ENCODE measurements around the gene TM7SF2. TPM values are rescaled to one million over a fixed set of nuclear protein-coding genes. Genes with fewer than 3 reads are reported as not detected.
"Not testable (repeated sequence)": the region's sequence is repeated elsewhere in the genome, so short reads cannot be mapped to it uniquely, and the experiment has no call there.

TM7SF2 gene
- total RNA-seq, 6 donors from 2014 or later = 36.8 to 82.7 (median 45.5) TPM

GRCh38 chr11:65141896-65142494 lies 30.3 kb downstream of the TM7SF2 start:
- 61 to 80% methylated on average over 7 of the region's 7 CpGs for WGBS, 2 donors
- Histone ChIP-seq H3K9me3 (no peaks in the 10 kb centered on the region), H3K27ac (no peak overlapping the region), H3K36me3 (no peaks in the 10 kb centered on the region), H3K27me3 (no peaks in the 10 kb centered on the region), H3K4me3 (no peak overlapping the region), H3K4me1 (no peaks in the 10 kb centered on the region)
- no peak for DNase-seq
- no peak for ATAC-seq (ENCODE audit: low FRiP score in 2 of 2)
- TF ChIP-seq EP300 (IDR thresholded peaks at IDR 0.05) (no peak), POLR2AphosphoS5 (IDR thresholded peaks at IDR 0.05) (no peak), POLR2A (IDR thresholded peaks at IDR 0.05) (no peak), CTCF (IDR thresholded peaks at IDR 0.05) (no peak)

- TF ChIP-seq EP300 (IDR thresholded peaks at IDR 0.05) (no peak), POLR2A (IDR thresholded peaks at IDR 0.05) (no peak), POLR2AphosphoS5 (IDR thresholded peaks at IDR 0.05) (no peak), CTCF (IDR thresholded peaks at IDR 0.05) (no peak)
- DNase-seq = no peak
- Histone ChIP-seq H3K4me3 (no peak overlapping the region), H3K27me3 (no peaks in the 10 kb centered on the region), H3K27ac (no peak overlapping the region), H3K4me1 (peaks cover 0 to 18% (median 14%) of the 10 kb centered on the region in 4 donors), H3K9me3 (no peaks in the 10 kb centered on the region), H3K36me3 (no peaks in the 10 kb centered on the region)
- 77 to 81% methylated on average over 2 of the region's 2 CpGs for WGBS, 2 donors
- ATAC-seq (ENCODE audit: low FRiP score in 2 of 2) = no peak
These were observed 35.8 kb downstream of the TM7SF2 start for GRCh38 chr11:65147352-65148075.

GRCh38 chr11:65148657-65149056 lies 37.0 kb downstream of the TM7SF2 start:
- H3K4me1 ChIP-seq = peaks cover 0 to 18% (median 14%) of the 10 kb centered on the region in 4 donors
- ATAC-seq (ENCODE audit: low FRiP score in 2 of 2) (no peak), DNase-seq (no peak)
- H3K27me3 ChIP-seq = no peaks in the 10 kb centered on the region
- 74 to 87% methylated on average over 5 of the region's 5 CpGs for WGBS, 2 donors
- H3K4me3 ChIP-seq = no peak overlapping the region
- no peak overlapping the region for H3K27ac ChIP-seq
- H3K9me3 ChIP-seq = no peaks in the 10 kb centered on the region
- no peaks in the 10 kb centered on the region for H3K36me3 ChIP-seq
- no peak for TF ChIP-seq POLR2A (IDR thresholded peaks at IDR 0.05)
- TF ChIP-seq CTCF (IDR thresholded peaks at IDR 0.05) = no peak

- DNase-seq; H3K27me3 ChIP-seq; H3K36me3 ChIP-seq; H3K4me3 ChIP-seq; ATAC-seq (ENCODE audit: low FRiP score in 2 of 2); H3K9me3 ChIP-seq: not testable (repeated sequence)
- Histone ChIP-seq H3K4me1 (peaks cover 0 to 18% (median 14%) of the 10 kb centered on the region in 4 donors), H3K27ac (peak overlapping the region; percentile 61 to 75 (median 68))
- 66 to 73% methylated on average over 10 of the region's 10 CpGs for WGBS, 2 donors
These were observed 38.4 kb downstream of the TM7SF2 start for GRCh38 chr11:65150131-65150508.

GRCh38 chr11:65150509-65151299 lies 39.0 kb downstream of the TM7SF2 start:
- H3K4me3 ChIP-seq = no peak overlapping the region
- no peaks in the 10 kb centered on the region for H3K36me3 ChIP-seq
- peak; percentile 65 to 98 for DNase-seq
- peak overlapping the region; percentile 61 to 75 (median 68) for H3K27ac ChIP-seq
- TF ChIP-seq POLR2AphosphoS5 (IDR thresholded peaks at IDR 0.05) (peak; percentile 44 to 58), CTCF (IDR thresholded peaks at IDR 0.05) (peak in 1 of 6 experiments; percentile 17), EP300 (IDR thresholded peaks at IDR 0.05) (no peak), POLR2A (IDR thresholded peaks at IDR 0.05) (peak in 1 of 4 donors; percentile 54)
- no peaks in the 10 kb centered on the region for H3K27me3 ChIP-seq
- 29 to 36% methylated on average over 8 to 12 of the region's 12 CpGs for WGBS, 2 donors
- no peaks in the 10 kb centered on the region for H3K9me3 ChIP-seq
- peaks cover 0 to 18% (median 14%) of the 10 kb centered on the region in 4 donors for H3K4me1 ChIP-seq
- peak; percentile 93 to 96 for ATAC-seq (ENCODE audit: low FRiP score in 2 of 2)

Measured in upper lobe of left lung (tissue), 6 donors.